Gastrocnemius medialis (tissue), 4 donors: Measurements from ENCODE around the gene PROM1. TPM values are rescaled to one million over a fixed set of nuclear protein-coding genes. Genes with fewer than 3 reads are reported as not detected.

Experiments used
- ATAC-seq, 2 donors: fragments of 150-250 bp; one replicate each; pipeline ENCODE4 v1.9.1; 2016
- DNase-seq, 2 donors: peaks; one replicate each; pipeline ENCODE4 v3.0.0-alpha.2; 2019
- H3K27ac ChIP-seq, 4 donors: fragments of 200-600 bp; sonication (generic); 1 replicate in 1 of 4; 2 replicates in 3 of 4; pipeline ENCODE4 v1.5.1; 2016 to 2018; ENCODE audit warnings: mild to moderate bottlenecking in 2 of 4, moderate library complexity in 1 of 4
- H3K27me3 ChIP-seq, 3 donors: fragments of 200-600 bp; sonication (generic) in 2 of 3; 1 replicate in 1 of 3; 2 replicates in 2 of 3; pipeline versions ENCODE4 v1.5.1 to v1.6.0; 2016 to 2019; ENCODE audit warnings: mild to moderate bottlenecking in 1 of 3, moderate library complexity in 1 of 3
- H3K36me3 ChIP-seq, 2 donors: fragments of 200-600 bp; sonication (generic) in 1 of 2; one replicate each; pipeline ENCODE4 v1.5.1; 2017 to 2018
- H3K4me1 ChIP-seq, 2 donors: fragments of 200-600 bp; sonication (generic) in 1 of 2; one replicate each; pipeline ENCODE4 v1.5.1; 2016 to 2017; ENCODE audit warnings: mild to moderate bottlenecking in 2 of 2
- H3K4me3 ChIP-seq, 4 donors: fragments of 200-600 bp; sonication (generic) in 3 of 4; 1 replicate in 1 of 4; 2 replicates in 3 of 4; pipeline ENCODE4 v1.5.1; 2016 to 2019; ENCODE audit warnings: mild to moderate bottlenecking in 2 of 4
- H3K9me3 ChIP-seq, 3 donors: fragments of 200-600 bp; sonication (generic) in 2 of 3; 1 replicate in 1 of 3; 2 replicates in 2 of 3; pipeline ENCODE4 v1.5.1; 2016 to 2019
- CTCF ChIP-seq, 5 experiments: fragments of 450-650 bp in 3 of 5; fragments of 200-600 bp in 2 of 5; sonication (generic) in 2 of 5; IDR thresholded peaks in 4 of 5; conservative IDR thresholded peaks in 1 of 5; 1 replicate in 4 of 5; 2 replicates in 1 of 5; pipeline ENCODE4 v1.5.1; 2016 to 2019; ENCODE audit warnings: antibody characterized with exemption in 5 of 5, mild to moderate bottlenecking in 3 of 5, moderate library complexity in 3 of 5
- POLR2A ChIP-seq, 2 donors: fragments of 450-650 bp; IDR thresholded peaks; one replicate each; pipeline ENCODE4 v1.6.1; 2017; ENCODE audit warnings: antibody characterized with exemption in 2 of 2, mild to moderate bottlenecking in 2 of 2, moderate library complexity in 2 of 2
- in situ Hi-C, 4 donors: fragments of 200-750 bp; cut with MboI; loops; one replicate each; pipeline versions ENCODE4 v1.15.0 to v1.8.0; 2017; ENCODE audit warnings: low sequenced_read_pairs in 4 of 4
- intact Hi-C: fragments of 100-400 bp; cut with DNase I; formaldehyde crosslinking; loops from one replicate; pipeline ENCODE4 v1.15.1; 2023; ENCODE audit warnings: low total_unique reads
- total RNA-seq, 4 donors: library from RNA; depleted of rRNA; stranded (reverse); fragments of >200 nt; gene quantifications; one replicate each; pipeline versions ENCODE4 v1.1.0 to v1.2.3, GENCODE V29; 2016

The PROM1 gene
- total RNA-seq, 4 donors from 2014 or later = 0.11 to 2.9 (median 0.58) TPM; not detected in 1

GRCh38 chr4:16090096-16090705 lies 6.4 kb upstream of the PROM1 start:
- no peaks in the 10 kb centered on the region for H3K4me1 ChIP-seq
- no peaks in the 10 kb centered on the region for H3K9me3 ChIP-seq
- intact Hi-C loops (no loop called here), in situ Hi-C loops (no loop called here)
- H3K27ac ChIP-seq = no peak overlapping the region
- TF ChIP-seq POLR2A (IDR thresholded peaks at IDR 0.05) (no peak), CTCF (IDR thresholded peaks at IDR 0.05 in 4 of 5, conservative IDR thresholded peaks at IDR 0.05 in 1 of 5) (no peak)
- no peak overlapping the region for H3K4me3 ChIP-seq
- no peaks in the 10 kb centered on the region for H3K36me3 ChIP-seq
- H3K27me3 ChIP-seq = no peaks in the 10 kb centered on the region
- no peak for DNase-seq
- ATAC-seq = no peak

GRCh38 chr4:16089156-16089555 lies 5.3 kb upstream of the PROM1 start:
- in situ Hi-C loops = no loop called here
- H3K4me3 ChIP-seq = no peak overlapping the region
- no peaks in the 10 kb centered on the region for H3K36me3 ChIP-seq
- ATAC-seq (no peak), DNase-seq (no peak)
- no peaks in the 10 kb centered on the region for H3K9me3 ChIP-seq
- no peaks in the 10 kb centered on the region for H3K27me3 ChIP-seq
- intact Hi-C loops = no loop called here
- no peak for TF ChIP-seq POLR2A (IDR thresholded peaks at IDR 0.05)
- TF ChIP-seq CTCF (IDR thresholded peaks at IDR 0.05 in 4 of 5, conservative IDR thresholded peaks at IDR 0.05 in 1 of 5) = no peak
- no peak overlapping the region for H3K27ac ChIP-seq
- no peaks in the 10 kb centered on the region for H3K4me1 ChIP-seq

- in situ Hi-C loops (no loop called here), intact Hi-C loops (no loop called here)
- Histone ChIP-seq H3K27ac (no peak overlapping the region), H3K9me3 (no peaks in the 10 kb centered on the region), H3K4me1 (peaks cover 0 to 3% of the 10 kb centered on the region in 2 donors), H3K27me3 (peaks cover 4 to 5% (median 4%) of the 10 kb centered on the region in 3 donors), H3K4me3 (no peak overlapping the region), H3K36me3 (no peaks in the 10 kb centered on the region)
- ATAC-seq = no peak
- DNase-seq = no peak
- TF ChIP-seq POLR2A (IDR thresholded peaks at IDR 0.05) = no peak
- TF ChIP-seq CTCF (IDR thresholded peaks at IDR 0.05 in 4 of 5, conservative IDR thresholded peaks at IDR 0.05 in 1 of 5) = no peak
Measured at GRCh38 chr4:16088601-16089000, 4.8 kb upstream of the PROM1 start.

GRCh38 chr4:16085822-16086221 lies 2.0 kb upstream of the PROM1 start:
- H3K4me3 ChIP-seq = no peak overlapping the region
- no peaks in the 10 kb centered on the region for H3K36me3 ChIP-seq
- H3K9me3 ChIP-seq = no peaks in the 10 kb centered on the region
- TF ChIP-seq CTCF (IDR thresholded peaks at IDR 0.05 in 4 of 5, conservative IDR thresholded peaks at IDR 0.05 in 1 of 5) (no peak), POLR2A (IDR thresholded peaks at IDR 0.05) (no peak)
- peaks cover 25 to 28% (median 26%) of the 10 kb centered on the region in 3 donors for H3K27me3 ChIP-seq
- H3K27ac ChIP-seq = no peak overlapping the region
- intact Hi-C loops = no loop called here
- peaks cover 15 to 23% of the 10 kb centered on the region in 2 donors for H3K4me1 ChIP-seq
- DNase-seq = no peak
- no peak for ATAC-seq
- in situ Hi-C loops = no loop called here
